ENCODE measurements around the gene TBPL1.

- TF ChIP-seq CTCF (IDR thresholded peaks at IDR 0.05) (no peak), POLR2AphosphoS5 (IDR thresholded peaks at IDR 0.05; ENCODE audit: insufficient read depth in 1 of 2, low read depth in 1 of 2) (no peak), POLR2A (IDR thresholded peaks at IDR 0.05) (no peak)
These were observed 16.9 kb downstream of the TBPL1 start for GRCh38 chr6:133969921-133970295.
